Progenitor cell of endocrine pancreas (in vitro differentiated cells): Measurements from ENCODE around the gene NCR1. TPM values are rescaled to one million over a fixed set of nuclear protein-coding genes. Genes with fewer than 3 reads are reported as not detected.
"Not testable (repeated sequence)": the region's sequence is repeated elsewhere in the genome, so short reads cannot be mapped to it uniquely, and the experiment has no call there.

Experiments
- DNase-seq: peaks from one replicate; pipeline ENCODE4 v3.0.0; 2021; ENCODE audit warnings: low spot score; ENCODE audit not compliant: unreplicated experiment
- H3K27ac Mint-ChIP-seq: 2 replicates; pipeline ENCODE4 v1.8.0; 2021; ENCODE audit warnings: mild to moderate bottlenecking, moderate library complexity, mixed read lengths
- H3K27me3 Mint-ChIP-seq: 2 replicates; pipeline ENCODE4 v1.8.0; 2021; ENCODE audit warnings: mixed read lengths
- H3K36me3 Mint-ChIP-seq: 2 replicates; pipeline ENCODE4 v1.8.0; 2022; ENCODE audit warnings: mixed read lengths; ENCODE audit not compliant: insufficient read depth
- H3K4me1 Mint-ChIP-seq: 2 replicates; pipeline ENCODE4 v1.8.0; 2021; ENCODE audit warnings: low read depth, mixed read lengths
- H3K4me3 Mint-ChIP-seq: 2 replicates; pipeline ENCODE4 v1.8.0; 2021; ENCODE audit warnings: low read depth, mild to moderate bottlenecking, moderate library complexity, mixed read lengths
- H3K9me3 Mint-ChIP-seq: 2 replicates; pipeline ENCODE4 v1.8.0; 2021; ENCODE audit warnings: low read depth, mixed read lengths
- total RNA-seq: library from RNA; stranded (reverse); gene quantifications from 2 replicates; pipeline ENCODE4 v1.2.1, GENCODE V29; 2021
- TF ChIP-seq, protein P1 (sequence below): fragments of 200-600 bp; sonication (generic); IDR thresholded peaks from one replicate; pipeline ENCODE4 v1.5.0; 2021; ENCODE audit warnings: antibody characterized with exemption, mild to moderate bottlenecking; ENCODE audit not compliant: unreplicated experiment

Gene NCR1
- total RNA-seq, 1 donor from 2014 or later, result not detected

DNA sequence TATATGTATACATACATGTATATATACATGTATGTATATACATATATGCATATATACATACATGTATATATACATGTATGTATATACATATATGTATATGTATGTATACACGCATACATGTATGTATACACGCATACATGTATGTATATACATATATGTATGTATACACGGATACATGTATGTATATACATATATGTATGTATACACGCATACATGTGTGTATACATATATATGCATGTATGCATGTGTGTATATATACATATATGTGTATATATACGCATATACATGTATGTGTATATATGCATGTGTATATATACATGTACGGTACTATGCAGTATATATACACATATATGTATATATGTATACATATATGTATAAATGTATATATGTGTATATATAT, 2.6 kb upstream of the NCR1 start:
- Mint-ChIP-seq H3K4me1 (peaks cover 3% of the 10 kb centered on the region), H3K9me3 (no peaks in the 10 kb centered on the region), H3K36me3 (no peaks in the 10 kb centered on the region), H3K4me3 (no peak overlapping the region), H3K27ac (no peak overlapping the region), H3K27me3 (peaks cover 17% of the 10 kb centered on the region)
- DNase-seq, result no peak
- TF ChIP-seq, protein P1, sequence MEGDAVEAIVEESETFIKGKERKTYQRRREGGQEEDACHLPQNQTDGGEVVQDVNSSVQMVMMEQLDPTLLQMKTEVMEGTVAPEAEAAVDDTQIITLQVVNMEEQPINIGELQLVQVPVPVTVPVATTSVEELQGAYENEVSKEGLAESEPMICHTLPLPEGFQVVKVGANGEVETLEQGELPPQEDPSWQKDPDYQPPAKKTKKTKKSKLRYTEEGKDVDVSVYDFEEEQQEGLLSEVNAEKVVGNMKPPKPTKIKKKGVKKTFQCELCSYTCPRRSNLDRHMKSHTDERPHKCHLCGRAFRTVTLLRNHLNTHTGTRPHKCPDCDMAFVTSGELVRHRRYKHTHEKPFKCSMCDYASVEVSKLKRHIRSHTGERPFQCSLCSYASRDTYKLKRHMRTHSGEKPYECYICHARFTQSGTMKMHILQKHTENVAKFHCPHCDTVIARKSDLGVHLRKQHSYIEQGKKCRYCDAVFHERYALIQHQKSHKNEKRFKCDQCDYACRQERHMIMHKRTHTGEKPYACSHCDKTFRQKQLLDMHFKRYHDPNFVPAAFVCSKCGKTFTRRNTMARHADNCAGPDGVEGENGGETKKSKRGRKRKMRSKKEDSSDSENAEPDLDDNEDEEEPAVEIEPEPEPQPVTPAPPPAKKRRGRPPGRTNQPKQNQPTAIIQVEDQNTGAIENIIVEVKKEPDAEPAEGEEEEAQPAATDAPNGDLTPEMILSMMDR, result no peak

DNA sequence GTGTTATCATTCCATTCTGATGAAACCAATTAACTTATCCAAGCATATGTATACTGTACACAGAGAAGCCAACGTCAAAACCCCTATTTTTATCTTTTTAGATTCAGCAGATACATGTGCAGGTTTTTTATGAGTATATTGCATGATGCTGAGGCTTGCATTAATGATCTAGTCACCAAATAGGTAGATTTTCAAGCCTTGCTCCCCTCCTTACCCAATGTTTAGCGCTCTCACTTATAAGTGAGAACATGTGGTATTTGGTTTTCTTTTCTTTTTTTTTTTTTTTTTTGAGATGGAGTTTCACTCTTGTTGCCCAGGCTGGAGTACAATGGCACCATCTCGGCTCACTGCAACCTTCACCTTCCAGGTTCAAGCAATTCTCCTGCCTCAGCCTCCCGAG, 1.7 kb upstream of the NCR1 start:
- not testable (repeated sequence) for H3K27me3 Mint-ChIP-seq, H3K9me3 Mint-ChIP-seq, H3K36me3 Mint-ChIP-seq, H3K27ac Mint-ChIP-seq, DNase-seq, H3K4me3 Mint-ChIP-seq, H3K4me1 Mint-ChIP-seq

DNA sequence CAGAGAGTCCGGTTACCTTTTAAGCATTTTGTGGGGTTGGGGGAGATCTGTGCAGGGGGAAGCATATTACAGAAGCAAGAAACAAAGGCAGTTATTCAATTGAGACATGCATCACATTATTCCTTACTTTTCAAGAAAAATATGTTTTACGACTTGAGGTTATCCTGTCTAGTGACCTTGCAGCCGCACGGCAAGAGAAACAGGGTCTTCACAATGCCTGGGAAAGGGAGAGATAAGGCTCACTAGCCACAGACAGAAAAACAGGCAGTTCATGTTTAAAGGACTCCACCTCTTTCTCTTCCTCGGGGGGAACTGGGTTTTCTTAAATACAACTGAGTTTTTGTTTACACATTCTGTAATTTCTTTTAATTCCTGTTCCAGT, 536 bp upstream of the NCR1 start:
- H3K4me3 Mint-ChIP-seq, result no peak overlapping the region
- no peaks in the 10 kb centered on the region for H3K9me3 Mint-ChIP-seq
- no peak overlapping the region for H3K27ac Mint-ChIP-seq
- TF ChIP-seq, protein P1, result no peak
- DNase-seq, result no peak
- no peaks in the 10 kb centered on the region for H3K36me3 Mint-ChIP-seq
- H3K4me1 Mint-ChIP-seq, result peaks cover 3% of the 10 kb centered on the region
- H3K27me3 Mint-ChIP-seq, result no peaks in the 10 kb centered on the region

DNA sequence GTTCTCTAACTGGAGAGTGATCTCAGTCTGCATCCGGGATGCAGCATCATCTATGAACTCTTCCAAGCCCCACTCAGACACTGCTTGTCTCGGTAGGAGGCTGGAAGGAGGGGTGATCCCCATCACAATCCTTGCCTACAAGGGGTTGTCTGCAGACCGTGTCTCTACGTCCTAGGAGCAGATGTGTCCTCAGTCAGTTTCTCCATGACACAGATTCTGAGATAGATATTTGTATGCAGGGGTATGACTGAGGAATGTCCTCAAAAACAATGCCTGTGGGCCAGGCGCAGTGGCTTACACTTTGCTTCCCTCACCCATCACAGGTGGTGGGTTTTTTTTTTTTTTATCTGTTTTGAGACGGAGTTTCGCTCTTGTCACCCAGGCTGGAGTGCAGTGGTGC, 871 bp downstream of the NCR1 start:
- Mint-ChIP-seq H3K36me3 (no peaks in the 10 kb centered on the region), H3K4me3 (no peak overlapping the region), H3K27me3 (no peaks in the 10 kb centered on the region), H3K9me3 (no peaks in the 10 kb centered on the region), H3K4me1 (peaks cover 3% of the 10 kb centered on the region), H3K27ac (no peak overlapping the region)
- TF ChIP-seq, protein P1, result no peak
- no peak for DNase-seq

DNA sequence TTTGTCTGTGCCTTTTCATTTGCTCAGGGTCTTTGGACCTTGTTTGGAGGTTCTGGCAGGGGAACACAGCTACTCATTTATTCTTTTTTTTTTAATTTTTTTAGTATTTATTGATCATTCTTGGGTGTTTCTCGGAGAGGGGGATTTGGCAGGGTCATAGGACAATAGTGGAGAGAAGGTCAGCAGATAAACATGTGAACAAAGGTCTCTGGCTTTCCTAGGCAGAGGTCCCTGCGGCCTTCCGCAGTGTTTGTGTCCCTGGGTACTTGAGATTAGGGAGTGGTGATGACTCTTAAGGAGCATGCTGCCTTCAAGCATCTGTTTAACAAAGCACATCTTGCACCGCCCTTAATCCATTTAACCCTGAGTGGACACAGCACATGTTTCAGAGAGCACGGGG, 2.0 kb downstream of the NCR1 start:
- H3K4me1 Mint-ChIP-seq, H3K36me3 Mint-ChIP-seq: not testable (repeated sequence)

DNA sequence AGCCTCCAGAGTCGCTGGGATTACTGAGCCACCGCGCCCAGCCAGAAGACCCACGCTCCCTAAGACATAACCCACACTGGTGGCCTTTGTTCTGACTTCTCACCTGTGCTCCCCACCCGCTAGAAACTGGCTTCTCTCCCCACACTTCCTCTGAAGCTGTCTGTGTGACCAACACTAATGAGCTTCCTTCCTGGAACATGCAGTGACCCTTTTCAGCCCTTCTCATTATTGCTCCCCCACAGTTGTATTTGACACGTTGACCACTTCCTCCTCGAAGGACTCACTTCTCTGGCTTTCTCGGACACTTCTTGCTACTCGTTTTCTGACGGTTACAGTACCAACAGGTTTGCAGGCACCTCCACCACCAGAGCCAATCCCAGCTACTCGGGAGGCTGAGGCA, 10.9 kb downstream of the NCR1 start:
- no peaks in the 10 kb centered on the region for H3K36me3 Mint-ChIP-seq
- H3K9me3 Mint-ChIP-seq, result no peaks in the 10 kb centered on the region
- TF ChIP-seq, protein P1, result no peak
- no peak overlapping the region for H3K27ac Mint-ChIP-seq
- H3K4me1 Mint-ChIP-seq, result no peaks in the 10 kb centered on the region
- no peak for DNase-seq
- no peak overlapping the region for H3K4me3 Mint-ChIP-seq
- no peaks in the 10 kb centered on the region for H3K27me3 Mint-ChIP-seq

More for the DNA sequence above, 2.0 kb downstream of the NCR1 start:
- not testable (repeated sequence) for DNase-seq, H3K4me3 Mint-ChIP-seq, H3K9me3 Mint-ChIP-seq, H3K27me3 Mint-ChIP-seq, H3K27ac Mint-ChIP-seq
